Kidney (tissue), 14 donors: Measurements from ENCODE around the gene ACAD9. TPM values are rescaled to one million over a fixed set of nuclear protein-coding genes. Genes with fewer than 3 reads are reported as not detected.

Experiments
- DNase-seq, 5 donors: peaks; one replicate each; pipeline ENCODE4 v3.0.0-alpha.2; 2013 to 2020
- FAIRE-seq: peaks from 2 replicates; lab custom pipeline; 2012; peaks lifted over from hg19 to GRCh38; lab: Jason Lieb, UNC
- H3K27ac ChIP-seq, 2 donors: one replicate each; pipeline ENCODE4 v1.7.0; 2013; ENCODE audit warnings: low read depth in 2 of 2, low read length in 2 of 2, inconsistent platforms in 1 of 2
- H3K27me3 ChIP-seq: one replicate; pipeline ENCODE4 v1.7.1; 2013; ENCODE audit warnings: low read length, inconsistent platforms; ENCODE audit not compliant: control insufficient read depth, insufficient read depth
- H3K36me3 ChIP-seq, 3 donors: one replicate each; pipeline versions ENCODE4 v1.7.0 to v1.7.1; 2013; ENCODE audit warnings: low read length in 3 of 3, control low read depth in 1 of 3, inconsistent platforms in 1 of 3; ENCODE audit not compliant: insufficient read depth in 3 of 3, control insufficient read depth in 2 of 3
- H3K4me1 ChIP-seq, 3 donors: one replicate each; pipeline versions ENCODE4 v1.7.0 to v1.7.1; 2013; ENCODE audit warnings: low read length in 3 of 3, inconsistent platforms in 1 of 3, low read depth in 1 of 3; ENCODE audit not compliant: control insufficient read depth in 2 of 3, insufficient read depth in 2 of 3
- H3K4me3 ChIP-seq, 3 donors: one replicate each; pipeline versions ENCODE4 v1.7.0 to v1.8.1; 2013; ENCODE audit warnings: low read length in 3 of 3, control low read depth in 1 of 3, inconsistent platforms in 1 of 3
- H3K9ac ChIP-seq, 3 donors: one replicate each; pipeline versions ENCODE4 v1.7.0 to v1.7.1; 2013; ENCODE audit warnings: low read length in 3 of 3, control low read depth in 1 of 3, inconsistent platforms in 1 of 3
- H3K9me3 ChIP-seq, 3 donors: one replicate each; pipeline versions ENCODE4 v1.7.0 to v1.7.1; 2013; ENCODE audit warnings: low read length in 3 of 3, control low read depth in 1 of 3, inconsistent platforms in 1 of 3; ENCODE audit not compliant: control insufficient read depth in 2 of 3, insufficient read depth in 1 of 3
- intact Hi-C: fragments of 100-400 bp; cut with DNase I; formaldehyde crosslinking; loops from one replicate; pipeline ENCODE4 v1.11.1; 2022
- polyA plus RNA-seq: library from polyadenylated mRNA; stranded (reverse); fragments of 350-450 nt; fragmentation: Illumina TruSeq; extraction: RNeasy Lipid Tissue Mini Kit (QIAGEN cat#74804); gene quantifications from one replicate; pipeline ENCODE4 v1.2.3, GENCODE V29; 2014; ENCODE audit warnings: low read depth, low replicate concordance; ENCODE audit not compliant: insufficient read depth
- total RNA-seq: library from RNA; stranded (reverse); fragmentation: NEBNext Ultra II Directional; extraction: Animal tissue kit (Norgen Biotek cat#: 25700); gene quantifications from one replicate; pipeline ENCODE4 v1.2.1, GENCODE V29; 2021
- TF ChIP-seq, protein P1 (sequence below): IDR thresholded peaks from 3 replicates; pipeline ENCODE4 v1.5.1; 2012; ENCODE audit warnings: mild to moderate bottlenecking, moderate library complexity, borderline replicate concordance; ENCODE audit not compliant: insufficient read depth; ENCODE audit errors: extremely low read depth
- donor health status: control.
- donor health status: control.
- donor health status: control.
- donor health status: control.
- donor health status: control.
- donor health status: DM: yes; HTN: yes; CAD: no.
- donor health status: Normal renal cell carcinoma (clear cell type).

ACAD9 gene
- total and polyA plus RNA-seq, 2 donors from 2014 or later, result 36.2 to 50.2 TPM

DNA sequence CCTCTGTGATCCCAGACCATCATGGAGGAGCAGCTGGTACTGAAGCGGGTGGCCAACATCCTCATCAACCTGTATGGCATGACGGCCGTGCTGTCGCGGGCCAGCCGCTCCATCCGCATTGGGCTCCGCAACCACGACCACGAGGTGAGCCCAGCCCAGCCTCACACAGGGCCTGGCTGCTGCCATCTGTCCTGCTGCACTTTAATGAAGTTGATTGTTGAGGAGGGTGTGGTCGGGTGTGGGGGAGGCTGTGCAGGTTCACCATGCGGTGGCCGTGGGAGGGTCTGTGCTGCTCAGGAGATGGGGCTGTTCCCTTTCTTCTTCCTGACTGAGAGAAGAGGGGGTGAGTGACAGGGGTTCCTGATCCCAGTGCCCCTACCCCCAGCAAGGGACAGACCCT, 30.6 kb downstream of the ACAD9 start:
- no peak overlapping the region for H3K27ac ChIP-seq
- H3K4me3 ChIP-seq, result no peak overlapping the region
- intact Hi-C loops, result no loop called here
- H3K4me1 ChIP-seq, result no peaks in the 10 kb centered on the region
- H3K9me3 ChIP-seq, result no peaks in the 10 kb centered on the region
- H3K27me3 ChIP-seq, result no peaks in the 10 kb centered on the region
- TF ChIP-seq, protein P1, sequence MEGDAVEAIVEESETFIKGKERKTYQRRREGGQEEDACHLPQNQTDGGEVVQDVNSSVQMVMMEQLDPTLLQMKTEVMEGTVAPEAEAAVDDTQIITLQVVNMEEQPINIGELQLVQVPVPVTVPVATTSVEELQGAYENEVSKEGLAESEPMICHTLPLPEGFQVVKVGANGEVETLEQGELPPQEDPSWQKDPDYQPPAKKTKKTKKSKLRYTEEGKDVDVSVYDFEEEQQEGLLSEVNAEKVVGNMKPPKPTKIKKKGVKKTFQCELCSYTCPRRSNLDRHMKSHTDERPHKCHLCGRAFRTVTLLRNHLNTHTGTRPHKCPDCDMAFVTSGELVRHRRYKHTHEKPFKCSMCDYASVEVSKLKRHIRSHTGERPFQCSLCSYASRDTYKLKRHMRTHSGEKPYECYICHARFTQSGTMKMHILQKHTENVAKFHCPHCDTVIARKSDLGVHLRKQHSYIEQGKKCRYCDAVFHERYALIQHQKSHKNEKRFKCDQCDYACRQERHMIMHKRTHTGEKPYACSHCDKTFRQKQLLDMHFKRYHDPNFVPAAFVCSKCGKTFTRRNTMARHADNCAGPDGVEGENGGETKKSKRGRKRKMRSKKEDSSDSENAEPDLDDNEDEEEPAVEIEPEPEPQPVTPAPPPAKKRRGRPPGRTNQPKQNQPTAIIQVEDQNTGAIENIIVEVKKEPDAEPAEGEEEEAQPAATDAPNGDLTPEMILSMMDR, result no peak
- FAIRE-seq (no peak), DNase-seq (no peak)
- no peak overlapping the region for H3K9ac ChIP-seq
- peaks cover 5 to 66% (median 37%) of the 10 kb centered on the region in 3 donors for H3K36me3 ChIP-seq

DNA sequence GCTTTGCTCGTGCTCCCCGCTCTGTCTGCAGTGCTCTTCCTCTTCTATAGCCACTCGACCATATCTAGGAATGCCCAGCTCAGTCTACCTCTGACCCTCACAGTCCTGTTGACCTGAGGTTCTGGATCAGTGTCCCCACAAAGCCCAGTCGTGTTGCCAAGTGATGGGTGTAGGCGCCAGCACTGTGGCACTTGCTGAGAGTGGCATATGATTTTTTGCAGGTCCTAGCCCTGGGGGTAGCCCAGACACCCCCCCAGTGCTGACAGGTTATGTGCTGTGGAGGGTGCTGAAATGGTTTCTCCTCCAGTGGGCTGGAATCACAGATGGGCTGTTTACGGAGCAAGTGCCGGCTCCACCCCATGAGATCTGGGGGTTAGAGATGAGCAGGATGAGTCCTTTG, 32.5 kb downstream of the ACAD9 start:
- no peaks in the 10 kb centered on the region for H3K4me1 ChIP-seq
- H3K9ac ChIP-seq, result no peak overlapping the region
- H3K4me3 ChIP-seq, result no peak overlapping the region
- H3K27ac ChIP-seq, result no peak overlapping the region
- H3K36me3 ChIP-seq, result peaks cover 5 to 52% (median 32%) of the 10 kb centered on the region in 3 donors
- TF ChIP-seq, protein P1, result no peak
- DNase-seq (no peak), FAIRE-seq (no peak)
- H3K9me3 ChIP-seq, result no peaks in the 10 kb centered on the region
- intact Hi-C loops, result no loop called here
- no peaks in the 10 kb centered on the region for H3K27me3 ChIP-seq

DNA sequence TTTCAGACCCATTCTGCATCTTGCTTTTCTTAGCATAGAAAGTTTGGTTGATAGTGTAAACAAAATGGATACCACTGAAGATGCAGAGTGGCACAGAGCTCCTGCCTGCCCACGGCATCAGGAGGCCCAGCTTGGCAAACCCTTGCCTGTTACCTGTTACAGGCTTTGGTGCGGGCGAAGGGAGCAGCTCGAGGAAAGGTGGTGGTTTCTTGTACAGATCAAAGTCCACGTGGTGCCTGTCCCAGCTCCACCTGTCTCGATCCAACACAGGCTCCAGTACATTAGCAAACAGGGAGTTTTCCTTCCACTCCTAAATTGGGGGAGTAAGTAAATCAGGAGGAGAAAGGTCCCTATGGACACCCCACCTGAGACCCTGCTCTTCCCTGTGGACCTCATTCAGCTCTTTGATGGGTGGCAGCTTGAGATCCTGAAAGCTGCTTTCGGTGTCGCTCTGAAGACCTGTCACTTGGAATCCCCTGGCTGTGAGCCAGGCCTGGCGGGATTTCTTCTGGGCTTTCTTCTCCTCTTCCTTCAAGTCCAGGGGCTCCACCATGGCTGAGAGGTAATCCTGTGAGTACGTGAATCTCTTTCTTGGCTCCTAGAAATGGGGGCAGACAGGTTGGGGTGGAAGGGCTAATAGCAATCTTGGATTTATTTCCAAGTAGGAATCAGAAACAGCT, 35.7 kb downstream of the ACAD9 start:
- no peak overlapping the region for H3K9ac ChIP-seq
- H3K4me1 ChIP-seq, result no peaks in the 10 kb centered on the region
- DNase-seq (no peak), FAIRE-seq (no peak)
- no peak overlapping the region for H3K4me3 ChIP-seq
- H3K27me3 ChIP-seq, result no peaks in the 10 kb centered on the region
- TF ChIP-seq, protein P1, result no peak
- peaks cover 5 to 28% (median 25%) of the 10 kb centered on the region in 3 donors for H3K36me3 ChIP-seq
- no peak overlapping the region for H3K27ac ChIP-seq
- H3K9me3 ChIP-seq, result no peaks in the 10 kb centered on the region
- intact Hi-C loops, result no loop called here

DNA sequence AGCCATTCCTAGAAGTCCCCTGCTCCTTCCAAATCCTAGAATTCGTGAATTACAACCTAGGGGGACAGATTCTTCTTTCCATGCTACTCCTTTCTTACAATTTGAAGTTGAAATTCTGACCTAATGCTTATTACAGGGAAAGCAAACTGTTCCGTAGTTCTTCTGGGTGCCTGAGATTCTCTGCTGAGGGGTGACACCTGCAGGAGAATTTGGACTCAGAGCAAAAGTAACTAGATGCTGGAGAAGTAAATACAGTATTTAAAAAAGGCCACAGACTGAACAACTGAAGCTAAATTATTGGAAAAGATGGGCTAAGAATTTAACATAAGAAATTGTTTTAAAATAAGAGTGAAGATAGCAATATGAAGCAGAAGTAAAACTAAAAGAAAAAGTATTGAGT, 37.9 kb downstream of the ACAD9 start:
- intact Hi-C loops, result no loop called here
- no peak overlapping the region for H3K4me3 ChIP-seq

More for the DNA sequence above, 37.9 kb downstream of the ACAD9 start:
- no peaks in the 10 kb centered on the region for H3K27me3 ChIP-seq
- no peak overlapping the region for H3K9ac ChIP-seq
- no peak overlapping the region for H3K27ac ChIP-seq
- H3K9me3 ChIP-seq, result peaks cover 0 to 10% (median 0%) of the 10 kb centered on the region in 3 donors
- peaks cover 5 to 20% (median 13%) of the 10 kb centered on the region in 3 donors for H3K36me3 ChIP-seq
- DNase-seq (peak in 1 of 5 donors; percentile 9), FAIRE-seq (no peak)
- H3K4me1 ChIP-seq, result no peaks in the 10 kb centered on the region
- TF ChIP-seq, protein P1, result peak; percentile 17
